Activated CD8-positive, alpha-beta memory T cell treated with anti-CD3 and anti-CD28 coated beads, Interleukin-2, amount 50 U/mL, for 1 hour (primary cell): ENCODE measurements around the gene PRDM10.
A peak's percentile ranks its signal among the peaks of the same experiment; 100 is the strongest.
"Not testable (repeated sequence)": the region's sequence is repeated elsewhere in the genome, so short reads cannot be mapped to it uniquely, and the experiment has no call there.

ENCODE experiments used
- DNase-seq: peaks from one replicate; pipeline ENCODE4 v3.0.0-alpha.2; 2020; ENCODE audit errors: extremely low read depth

The PRDM10 gene

DNA sequence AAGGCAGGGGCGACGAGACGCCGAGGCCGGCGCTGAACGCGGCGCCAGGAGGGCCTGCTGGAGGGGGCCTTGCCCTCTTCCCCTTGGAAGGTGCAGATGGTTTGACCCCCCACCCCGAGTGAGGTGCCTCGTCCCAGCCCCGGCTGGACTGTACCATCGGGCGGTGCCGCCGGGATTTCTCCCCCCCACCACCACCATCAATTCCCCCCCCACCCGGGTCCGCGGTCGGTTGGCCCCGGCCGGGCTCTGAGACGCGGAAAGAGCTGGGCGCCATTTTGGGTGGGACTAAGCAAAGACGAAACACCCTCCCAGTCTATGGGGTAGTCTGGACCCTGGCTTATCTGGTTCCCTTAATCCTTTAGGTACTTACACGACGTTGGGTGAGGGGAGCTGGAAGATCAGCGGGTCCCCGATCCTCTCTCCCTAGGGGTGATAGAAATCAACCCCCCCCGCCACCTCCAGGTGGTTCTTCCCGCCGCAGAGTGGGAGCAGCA lies at the start of gene PRDM10:
PRDM10 (minus strand) TSS at position 484 of the 494 bp plus-strand sequence. CDS start 41,871 bp downstream, outside the sequence.
- DNase-seq = peak; percentile 85

GRCh38 chr11:130051082-130051481 lies 48.4 kb upstream of the PRDM10 start:
- DNase-seq = no peak

GRCh38 chr11:130050257-130050656 lies 47.6 kb upstream of the PRDM10 start:
- DNase-seq = no peak

DNA sequence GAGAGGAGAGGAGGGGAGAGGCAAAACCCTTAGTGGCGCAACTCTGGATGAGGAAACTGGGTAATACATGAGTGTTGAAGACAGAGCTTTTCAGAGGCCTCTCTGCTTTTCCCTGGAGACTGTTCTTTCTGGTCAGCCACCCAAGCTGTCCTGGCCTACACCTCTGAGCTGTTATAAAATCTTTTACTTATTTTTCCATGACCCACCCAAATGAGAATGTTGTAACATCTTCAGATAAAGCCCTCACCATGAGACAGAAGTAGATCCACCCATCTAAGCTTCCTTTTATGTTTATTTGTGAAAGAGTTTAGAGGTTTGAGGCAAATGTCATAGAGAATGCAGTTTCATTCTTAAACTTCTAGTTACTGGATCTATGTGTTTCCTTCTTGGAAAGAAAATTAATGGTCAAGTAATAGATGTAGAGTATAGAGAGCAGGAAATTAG lies 46.7 kb upstream of the PRDM10 start:
- DNase-seq = no peak

DNA sequence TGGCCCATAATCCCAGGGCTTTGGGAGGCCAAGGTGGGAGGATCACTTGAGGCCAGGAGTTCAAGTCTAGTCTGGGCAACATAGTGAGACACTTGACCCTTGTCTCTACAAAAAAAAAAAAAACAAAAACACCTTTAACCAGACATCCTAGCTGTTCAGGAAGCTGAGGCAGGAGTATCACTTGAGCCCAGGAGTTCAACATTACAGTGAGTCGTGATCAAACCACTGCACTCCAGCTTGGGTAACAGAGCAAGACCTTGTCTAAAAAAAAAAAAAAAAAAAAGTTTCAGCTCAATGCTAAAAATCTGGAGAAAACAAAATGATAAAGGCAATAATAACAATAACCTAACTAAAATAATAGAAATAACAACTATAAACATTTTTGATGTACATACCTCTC lies 44.5 kb upstream of the PRDM10 start:
- no peak for DNase-seq

DNA sequence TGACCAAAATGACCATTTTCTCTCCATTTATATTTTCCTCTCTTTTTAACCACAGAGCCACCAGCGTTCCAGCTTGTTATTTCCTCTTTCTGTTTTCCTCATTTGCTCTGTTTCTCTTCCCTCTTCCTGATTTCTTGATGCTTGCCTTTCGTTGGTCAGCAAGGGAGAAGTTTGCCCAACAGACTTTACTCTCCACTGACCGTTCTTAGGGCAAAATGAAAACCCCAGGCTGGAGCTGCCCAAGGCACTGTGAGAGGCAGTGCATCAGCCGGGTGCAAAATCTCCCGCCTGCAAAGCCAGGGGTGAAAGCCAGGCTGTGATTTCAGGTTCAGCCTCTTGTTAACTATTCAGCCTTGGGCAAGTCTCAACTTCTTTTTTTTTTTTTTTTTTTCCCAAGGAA lies 40.9 kb upstream of the PRDM10 start:
- no peak for DNase-seq

- no peak for DNase-seq
Observed at GRCh38 chr11:130042093-130042591, 39.5 kb upstream of the PRDM10 start.

DNA sequence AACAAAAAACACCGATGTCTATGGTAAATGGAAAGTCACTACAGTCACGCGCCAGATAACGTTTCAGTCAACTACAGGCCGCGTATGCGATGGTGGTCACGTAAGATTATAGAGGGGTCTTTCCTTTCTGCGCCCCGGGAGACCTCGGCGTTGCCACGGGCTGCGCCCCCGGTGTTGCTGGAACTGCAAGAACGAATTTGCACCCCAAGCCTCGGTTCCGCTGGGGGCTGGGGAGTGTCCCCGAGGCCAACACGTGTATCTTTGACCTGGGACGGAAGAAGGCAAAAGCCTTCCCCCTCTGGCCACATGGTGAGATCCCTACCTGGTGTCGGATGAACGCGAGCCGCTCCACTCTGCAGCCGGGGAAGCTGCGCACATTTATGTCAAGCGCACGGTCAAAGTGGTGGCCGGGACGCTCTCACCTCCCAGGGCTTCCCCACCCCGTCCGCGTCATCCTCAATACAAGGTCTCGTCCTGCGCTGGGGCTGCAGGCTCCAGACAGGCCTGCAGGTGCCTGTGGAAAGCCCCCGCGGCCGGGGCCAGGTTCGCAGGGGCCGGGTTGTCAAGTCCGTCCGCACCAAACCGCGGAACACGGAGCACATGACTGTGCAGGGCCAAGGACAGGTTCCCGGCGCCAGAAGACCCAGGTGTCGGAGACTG lies 37.8 kb upstream of the PRDM10 start:
- no peak for DNase-seq

- no peak for DNase-seq
Observed at GRCh38 chr11:130037881-130038585, 35.4 kb upstream of the PRDM10 start.

DNA sequence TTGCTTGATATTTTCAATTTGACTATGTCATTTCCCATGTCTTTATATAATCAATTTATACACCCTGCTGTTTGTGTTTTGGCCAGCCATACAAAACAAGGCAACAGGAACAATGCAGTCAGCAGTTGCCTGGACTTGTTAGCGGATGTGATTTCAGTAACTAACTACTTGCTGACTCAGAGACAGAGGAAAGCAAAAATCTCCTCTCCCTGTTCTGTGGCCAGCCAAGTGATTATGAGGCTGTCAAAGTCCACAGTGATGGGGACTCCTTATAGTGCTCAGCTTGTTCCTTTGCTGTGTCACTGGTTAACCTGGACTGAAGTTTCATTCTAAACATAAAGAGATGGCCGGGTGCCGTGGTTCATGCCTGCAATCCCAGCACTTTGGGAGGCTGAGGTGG lies 34.4 kb upstream of the PRDM10 start:
- no peak for DNase-seq

DNA sequence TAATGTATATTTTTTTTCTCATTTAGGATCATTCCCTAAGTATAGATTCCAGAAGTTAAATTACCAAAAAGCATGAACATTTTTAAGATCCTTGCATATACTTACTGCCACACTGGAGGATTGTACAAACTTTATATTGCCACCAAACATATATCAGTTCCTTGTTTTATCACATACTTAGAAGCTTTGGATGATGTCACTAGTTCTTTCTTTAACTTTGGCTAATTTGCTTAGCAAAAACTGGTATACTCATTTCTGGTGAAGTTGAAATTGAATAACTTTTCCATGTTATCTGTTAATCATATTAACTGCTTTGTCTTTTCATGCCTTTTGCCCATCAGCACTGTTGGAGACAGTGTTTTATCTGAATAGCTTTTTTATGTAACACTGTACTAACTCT lies 31.6 kb upstream of the PRDM10 start:
- no peak for DNase-seq

DNA sequence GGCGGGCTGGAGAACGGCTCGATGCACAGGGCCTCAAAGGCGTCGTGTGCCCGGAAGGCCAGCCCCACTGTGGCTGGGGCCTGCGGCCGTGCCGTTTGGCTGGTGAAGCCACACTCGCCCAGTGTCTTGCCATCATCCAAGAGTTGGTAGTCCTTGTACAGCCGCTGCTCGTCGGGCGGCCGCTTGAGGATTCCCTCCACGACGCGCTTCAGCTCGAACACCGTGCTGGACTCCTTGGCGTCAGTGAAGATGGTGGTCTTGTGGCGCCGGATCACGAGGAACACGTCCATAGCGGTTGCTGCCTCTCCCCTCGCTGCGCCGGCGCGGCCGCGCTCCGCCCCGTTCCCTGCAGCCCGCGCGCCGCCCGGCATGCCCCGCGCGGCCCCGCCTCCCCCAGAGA lies 30.3 kb upstream of the PRDM10 start:
- no peak for DNase-seq

DNA sequence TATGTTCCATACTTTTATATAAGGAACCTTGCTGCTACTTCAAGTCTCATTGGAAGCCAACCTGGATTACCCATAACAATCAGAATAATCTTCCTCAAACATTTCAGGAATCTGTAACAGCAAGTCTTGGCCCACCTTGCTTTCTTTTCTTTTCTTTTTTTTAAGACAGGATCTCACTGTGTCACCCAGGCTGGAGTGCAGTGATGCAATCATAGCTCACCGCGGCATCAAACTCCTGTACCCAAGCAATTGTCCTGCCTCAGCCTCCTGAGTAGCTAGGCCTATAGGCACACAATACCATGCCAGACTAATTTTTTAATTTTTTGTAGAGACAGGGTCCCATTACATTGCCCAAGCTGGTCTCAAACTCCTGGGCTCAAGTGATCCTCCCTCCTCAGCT lies 29.3 kb upstream of the PRDM10 start:
- DNase-seq = no peak

DNA sequence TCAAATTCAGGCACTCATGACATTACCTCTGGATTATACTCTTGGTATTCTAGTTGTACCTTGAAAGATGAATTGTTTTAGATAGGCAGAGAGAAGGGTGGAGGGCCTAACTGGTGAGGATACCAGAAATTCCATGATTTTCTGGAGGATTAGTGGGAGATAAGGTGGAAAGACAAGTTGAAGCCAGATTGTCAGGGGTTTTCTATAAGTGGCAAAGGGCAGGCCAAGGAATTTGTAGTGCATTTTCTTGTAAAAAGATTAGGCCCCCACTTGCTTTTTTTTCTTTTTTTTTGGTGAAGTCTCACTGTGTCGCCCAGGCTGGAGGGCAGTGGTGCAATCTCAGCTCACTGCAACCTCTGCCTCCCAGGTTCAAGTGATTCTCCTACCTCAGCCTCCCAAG lies 28.4 kb upstream of the PRDM10 start:
- DNase-seq = no peak

- no peak for DNase-seq
Observed at GRCh38 chr11:130029137-130029536, 26.5 kb upstream of the PRDM10 start.

- no peak for DNase-seq
Observed at GRCh38 chr11:130025371-130025770, 22.7 kb upstream of the PRDM10 start.

DNA sequence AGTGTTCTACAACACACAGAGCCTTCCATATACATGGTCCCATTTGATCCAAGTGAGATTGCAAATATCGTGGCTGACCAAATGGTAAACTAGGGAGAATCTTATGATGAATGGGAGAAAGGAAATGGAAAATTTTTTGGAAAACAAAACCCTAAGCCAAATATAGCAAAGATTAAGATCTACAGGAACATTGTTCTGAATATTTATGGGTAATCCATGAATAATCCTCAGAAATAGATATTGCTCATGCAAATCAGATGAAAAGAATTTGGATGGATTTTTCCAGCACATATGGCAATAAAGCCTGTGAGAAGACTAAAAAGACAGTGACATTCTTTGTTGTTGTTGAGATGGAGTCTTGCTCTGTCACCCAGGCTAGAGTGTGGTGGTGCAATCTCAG lies 21.7 kb upstream of the PRDM10 start:
- DNase-seq = no peak

DNA sequence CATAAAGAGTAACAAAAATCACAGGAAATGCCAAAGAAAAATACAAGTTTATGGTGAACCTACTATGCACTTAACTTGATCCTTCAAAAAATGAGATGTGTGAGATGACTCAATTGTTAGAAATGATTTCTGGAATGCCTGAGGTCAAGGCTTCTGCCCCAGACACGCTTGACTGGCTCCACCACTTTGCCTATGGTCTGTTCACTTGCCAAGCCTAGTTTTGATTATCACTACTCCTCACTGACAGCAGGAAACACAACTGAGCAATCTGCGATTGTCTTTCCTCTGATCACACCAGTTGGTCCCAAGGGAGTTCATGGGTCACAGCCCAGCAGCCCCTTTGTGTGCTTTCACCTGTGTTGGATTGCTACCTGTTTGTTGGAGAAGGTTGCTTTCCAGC lies 20.6 kb upstream of the PRDM10 start:
- DNase-seq = no peak

GRCh38 chr11:130022799-130023198 lies 20.2 kb upstream of the PRDM10 start:
- no peak for DNase-seq

DNA sequence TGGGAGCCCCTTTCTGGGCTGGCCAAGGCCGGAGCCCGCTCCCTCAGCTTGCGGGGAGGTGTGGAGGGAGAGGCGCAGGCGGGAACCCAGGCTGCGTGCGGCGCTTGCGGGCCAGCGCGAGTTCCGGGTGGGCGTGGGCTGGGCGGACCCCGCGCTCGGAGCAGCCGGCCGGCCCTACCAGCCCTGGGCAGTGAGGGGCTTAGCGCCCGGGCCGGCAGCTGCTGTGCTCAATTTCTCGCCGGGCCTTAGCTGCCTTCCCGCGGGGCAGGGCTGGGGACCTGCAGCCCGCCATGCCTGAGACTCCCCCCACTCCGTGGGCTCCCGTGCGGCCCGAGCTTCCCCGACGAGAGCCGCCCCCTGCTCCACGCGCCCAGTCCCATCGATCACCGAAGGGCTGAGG lies 19.0 kb upstream of the PRDM10 start:
- not testable (repeated sequence) for DNase-seq

GRCh38 chr11:130020323-130020722 lies 17.7 kb upstream of the PRDM10 start:
- DNase-seq = no peak

DNA sequence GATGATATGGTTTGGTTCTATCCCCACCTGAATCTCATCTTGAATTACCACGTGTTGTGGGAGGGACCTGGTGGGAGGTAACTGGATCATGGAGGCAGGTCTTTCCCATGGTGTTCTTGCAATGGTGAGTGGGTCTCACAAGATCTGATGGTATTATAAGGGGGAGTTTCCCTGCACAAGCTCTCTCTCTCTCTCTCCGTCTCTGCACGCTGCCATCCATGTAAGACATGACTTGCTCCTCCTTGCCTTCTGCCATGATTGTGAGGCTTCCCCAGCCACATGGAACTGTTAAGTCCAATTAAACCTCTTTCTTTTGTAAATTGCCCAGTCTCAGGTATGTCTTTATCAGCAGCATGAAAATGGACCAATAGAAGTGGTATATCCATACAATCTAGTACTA lies 13.2 kb upstream of the PRDM10 start:
- not testable (repeated sequence) for DNase-seq

- no peak for DNase-seq
Observed at GRCh38 chr11:130008326-130008725, 5.7 kb upstream of the PRDM10 start.
